CD14-positive monocyte (primary cell): ENCODE results near the gene SEMA3A. TPM values are rescaled to one million over a fixed set of nuclear protein-coding genes. Genes with fewer than 3 reads are reported as not detected.

Experiments used
- DNase-seq, 3 donors: peaks; one replicate each; pipeline ENCODE4 v3.0.0-alpha.2; 2011 to 2022
- H2AFZ ChIP-seq: 2 replicates; pipeline ENCODE4 v1.6.0; 2012; ENCODE audit warnings: mild to moderate bottlenecking, low read depth, low read length, inconsistent platforms; ENCODE audit not compliant: insufficient read depth, poor library complexity, severe bottlenecking
- H3K27ac ChIP-seq, 2 donors: 1 replicate in 1 of 2; 2 replicates in 1 of 2; pipeline ENCODE4 v1.5.1; 2012 to 2013; ENCODE audit warnings: low read length in 2 of 2, control low read depth in 1 of 2, inconsistent platforms in 1 of 2, low read depth in 1 of 2, mild to moderate bottlenecking in 1 of 2
- H3K27me3 ChIP-seq, 2 donors: one replicate each; pipeline versions ENCODE4 v1.6.0 to v1.6.1; 2011 to 2013; ENCODE audit warnings: low read length in 2 of 2; ENCODE audit not compliant: control insufficient read depth in 2 of 2, insufficient read depth in 2 of 2
- H3K36me3 ChIP-seq, 2 donors: replicated peaks in 1 of 2; 1 replicate in 1 of 2; 2 replicates in 1 of 2; pipeline versions ENCODE4 v1.5.1 to v1.6.1; 2012 to 2013; ENCODE audit warnings: low read length in 2 of 2, control low read depth in 1 of 2, inconsistent platforms in 1 of 2, mild to moderate bottlenecking in 1 of 2; ENCODE audit not compliant: insufficient read depth in 2 of 2, control insufficient read depth in 1 of 2
- H3K4me1 ChIP-seq, 2 donors: 1 replicate in 1 of 2; 2 replicates in 1 of 2; pipeline versions ENCODE4 v1.5.1 to v1.6.1; 2012 to 2013; ENCODE audit warnings: low read length in 2 of 2, control low read depth in 1 of 2, inconsistent platforms in 1 of 2, mild to moderate bottlenecking in 1 of 2, moderate library complexity in 1 of 2; ENCODE audit not compliant: insufficient read depth in 2 of 2, control insufficient read depth in 1 of 2
- H3K4me2 ChIP-seq: replicated peaks from 2 replicates; pipeline ENCODE3; 2012; ENCODE audit warnings: low read length, moderate library complexity, mild to moderate bottlenecking; ENCODE audit not compliant: poor library complexity, severe bottlenecking; ENCODE audit errors: extremely low read depth
- H3K4me3 ChIP-seq, 3 experiments: fragments of 200-600 bp in 1 of 3; sonication (generic) in 1 of 3; replicated peaks in 1 of 3; 1 replicate in 2 of 3; 2 replicates in 1 of 3; pipeline ENCODE4 v1.5.1; 2011 to 2013; ENCODE audit warnings: low read length in 3 of 3, mild to moderate bottlenecking in 3 of 3, control low read depth in 2 of 3, low read depth in 2 of 3, inconsistent platforms in 1 of 3, moderate library complexity in 1 of 3
- H3K79me2 ChIP-seq: 2 replicates; pipeline ENCODE4 v1.6.0; 2012; ENCODE audit warnings: mild to moderate bottlenecking, control low read depth, inconsistent platforms, low read length, moderate library complexity; ENCODE audit not compliant: insufficient read depth
- H3K9ac ChIP-seq: 2 replicates; pipeline ENCODE4 v1.6.0; 2017; ENCODE audit warnings: low read length, mild to moderate bottlenecking; ENCODE audit not compliant: insufficient read depth, poor library complexity, severe bottlenecking
- H3K9me3 ChIP-seq, 2 donors: replicated peaks in 1 of 2; 1 replicate in 1 of 2; 2 replicates in 1 of 2; pipeline versions ENCODE4 v1.5.1 to v1.6.1; 2012 to 2013; ENCODE audit warnings: low read length in 2 of 2, control low read depth in 1 of 2; ENCODE audit not compliant: control insufficient read depth in 1 of 2, insufficient read depth in 1 of 2
- H4K20me1 ChIP-seq: 2 replicates; pipeline ENCODE4 v1.6.0; 2012; ENCODE audit warnings: mild to moderate bottlenecking, low read length, control low read depth, moderate library complexity; ENCODE audit not compliant: insufficient read depth
- H3K27ac Mint-ChIP-seq, 7 donors: one replicate each; pipeline ENCODE4 v1.8.0; 2020; ENCODE audit warnings: mild to moderate bottlenecking in 7 of 7, mixed read lengths in 7 of 7, moderate library complexity in 6 of 7, inconsistent platforms in 2 of 7
- H3K27me3 Mint-ChIP-seq, 3 donors: one replicate each; pipeline ENCODE4 v1.8.0; 2021 to 2022; ENCODE audit warnings: low read depth in 3 of 3, mild to moderate bottlenecking in 3 of 3, mixed read lengths in 3 of 3, moderate library complexity in 3 of 3, inconsistent platforms in 1 of 3
- H3K36me3 Mint-ChIP-seq, 2 donors: one replicate each; pipeline ENCODE4 v1.8.0; 2020; ENCODE audit warnings: mixed read lengths in 2 of 2, inconsistent platforms in 1 of 2, mild to moderate bottlenecking in 1 of 2
- H3K4me1 Mint-ChIP-seq: one replicate; pipeline ENCODE4 v1.8.0; 2020; ENCODE audit warnings: mild to moderate bottlenecking, mixed read lengths
- H3K4me3 Mint-ChIP-seq, 2 donors: one replicate each; pipeline ENCODE4 v1.8.0; 2020; ENCODE audit warnings: mild to moderate bottlenecking in 2 of 2, mixed read lengths in 2 of 2, moderate library complexity in 1 of 2
- H3K9me3 Mint-ChIP-seq, 7 donors: one replicate each; pipeline ENCODE4 v1.8.0; 2020 to 2022; ENCODE audit warnings: mixed read lengths in 7 of 7, mild to moderate bottlenecking in 6 of 7, moderate library complexity in 6 of 7, inconsistent platforms in 2 of 7
- WGBS: methylation state at CpG from one replicate; pipeline ENCODE4 v1.1.5; 2013; ENCODE audit warnings: missing lambda C conversion rate; ENCODE audit not compliant: insufficient coverage; 5-methylcytosine and 5-hydroxymethylcytosine counted together
- intact Hi-C, 2 donors: fragments of 100-400 bp; cut with micrococcal nuclease; formaldehyde crosslinking; loops; one replicate each; pipeline versions ENCODE4 v1.15.0 to v1.15.1; 2023
- polyA plus RNA-seq, 3 donors: library from polyadenylated mRNA; depleted of rRNA in 1 of 3; unstranded in 2 of 3; stranded (reverse) in 1 of 3; fragments of 300-500 nt in 2 of 3; fragments of >200 nt in 1 of 3; fragmentation: Illumina TruSeq in 2 of 3; gene quantifications; 1 replicate in 2 of 3; 2 replicates in 1 of 3; pipeline ENCODE4 v1.2.3, GENCODE V29; 2012 to 2021
- TF ChIP-seq, protein P1 (sequence below): fragments of 200-600 bp; IDR thresholded peaks from one replicate; pipeline ENCODE4 v1.8.0; 2022; ENCODE audit warnings: antibody characterized with exemption, mild to moderate bottlenecking

Gene SEMA3A
- polyA plus RNA-seq, 3 donors, result 0.03 TPM; not detected in 2

DNA sequence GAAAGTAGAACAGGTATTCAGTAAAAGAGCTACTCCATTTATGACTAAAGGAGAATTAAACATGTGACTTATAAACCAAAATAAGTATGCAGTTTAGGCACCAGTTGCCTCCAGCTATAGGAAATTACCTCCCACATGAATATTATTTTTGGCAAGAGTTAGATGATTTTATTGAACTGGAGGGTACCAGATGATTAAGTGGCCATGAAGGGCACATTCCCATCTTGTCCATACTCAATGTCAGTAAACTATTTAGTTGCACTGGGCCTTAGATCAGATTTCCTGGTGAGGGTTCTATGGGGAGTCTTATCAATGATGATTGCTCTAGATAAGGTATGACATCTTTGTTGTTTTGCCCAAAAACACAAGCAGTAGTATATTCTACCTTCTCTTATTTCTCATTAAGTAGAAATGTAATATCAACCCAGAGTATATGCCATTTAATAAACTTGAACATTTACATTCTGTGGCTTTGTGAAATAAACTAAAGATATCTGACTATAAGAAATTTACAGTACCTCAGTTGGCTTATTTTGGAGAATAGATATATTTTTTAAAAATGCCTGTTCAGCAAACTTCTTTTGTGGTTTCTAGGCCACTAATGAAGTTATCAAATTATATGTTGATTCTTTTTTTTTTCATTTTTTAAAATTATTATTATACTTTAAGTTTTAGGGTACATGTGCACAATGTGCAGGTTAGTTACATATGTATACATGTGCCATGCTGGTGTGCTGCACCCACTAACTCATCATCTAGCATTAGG, 145.3 kb downstream of the SEMA3A start:
- no peaks in the 10 kb centered on the region for H3K36me3 Mint-ChIP-seq
- no peaks in the 10 kb centered on the region for H3K79me2 ChIP-seq
- H3K9me3 Mint-ChIP-seq, result peaks cover 0 to 7% (median 0%) of the 10 kb centered on the region in 7 donors
- intact Hi-C loops, result no loop called here
- no peak overlapping the region for H2AFZ ChIP-seq
- H3K4me1 ChIP-seq, result no peaks in the 10 kb centered on the region
- H3K36me3 ChIP-seq, result no peaks in the 10 kb centered on the region
- no peak for DNase-seq
- H3K27ac ChIP-seq, result no peak overlapping the region
- TF ChIP-seq, protein P1, sequence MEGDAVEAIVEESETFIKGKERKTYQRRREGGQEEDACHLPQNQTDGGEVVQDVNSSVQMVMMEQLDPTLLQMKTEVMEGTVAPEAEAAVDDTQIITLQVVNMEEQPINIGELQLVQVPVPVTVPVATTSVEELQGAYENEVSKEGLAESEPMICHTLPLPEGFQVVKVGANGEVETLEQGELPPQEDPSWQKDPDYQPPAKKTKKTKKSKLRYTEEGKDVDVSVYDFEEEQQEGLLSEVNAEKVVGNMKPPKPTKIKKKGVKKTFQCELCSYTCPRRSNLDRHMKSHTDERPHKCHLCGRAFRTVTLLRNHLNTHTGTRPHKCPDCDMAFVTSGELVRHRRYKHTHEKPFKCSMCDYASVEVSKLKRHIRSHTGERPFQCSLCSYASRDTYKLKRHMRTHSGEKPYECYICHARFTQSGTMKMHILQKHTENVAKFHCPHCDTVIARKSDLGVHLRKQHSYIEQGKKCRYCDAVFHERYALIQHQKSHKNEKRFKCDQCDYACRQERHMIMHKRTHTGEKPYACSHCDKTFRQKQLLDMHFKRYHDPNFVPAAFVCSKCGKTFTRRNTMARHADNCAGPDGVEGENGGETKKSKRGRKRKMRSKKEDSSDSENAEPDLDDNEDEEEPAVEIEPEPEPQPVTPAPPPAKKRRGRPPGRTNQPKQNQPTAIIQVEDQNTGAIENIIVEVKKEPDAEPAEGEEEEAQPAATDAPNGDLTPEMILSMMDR, result no peak
- no peaks in the 10 kb centered on the region for H3K27me3 ChIP-seq
- H3K4me2 ChIP-seq, result no peak overlapping the region
- H4K20me1 ChIP-seq, result no peaks in the 10 kb centered on the region
- no peaks in the 10 kb centered on the region for H3K27me3 Mint-ChIP-seq
- H3K9ac ChIP-seq, result no peak overlapping the region
- H3K4me1 Mint-ChIP-seq, result no peaks in the 10 kb centered on the region
- H3K4me3 ChIP-seq, result no peak overlapping the region
- no peak overlapping the region for H3K4me3 Mint-ChIP-seq
- no peak overlapping the region for H3K27ac Mint-ChIP-seq
- H3K9me3 ChIP-seq, result no peaks in the 10 kb centered on the region

GRCh38 chr7:84047085-84047484, 147.5 kb downstream of the SEMA3A start:
- no peaks in the 10 kb centered on the region for H3K27me3 Mint-ChIP-seq
- Histone ChIP-seq H3K4me3 (no peak overlapping the region), H3K9ac (no peak overlapping the region), H3K4me2 (no peak overlapping the region), H3K4me1 (no peaks in the 10 kb centered on the region), H4K20me1 (no peaks in the 10 kb centered on the region), H3K27me3 (no peaks in the 10 kb centered on the region), H3K79me2 (no peaks in the 10 kb centered on the region), H3K36me3 (no peaks in the 10 kb centered on the region), H3K9me3 (no peaks in the 10 kb centered on the region), H2AFZ (no peak overlapping the region), H3K27ac (no peak overlapping the region)
- no peak overlapping the region for H3K27ac Mint-ChIP-seq
- no peaks in the 10 kb centered on the region for H3K4me1 Mint-ChIP-seq
- intact Hi-C loops, result no loop called here
- WGBS, result no CpG with 5 or more reads among the region's 2 CpGs
- no peaks in the 10 kb centered on the region for H3K9me3 Mint-ChIP-seq
- H3K4me3 Mint-ChIP-seq, result no peak overlapping the region
- no peaks in the 10 kb centered on the region for H3K36me3 Mint-ChIP-seq
- DNase-seq, result no peak
- TF ChIP-seq, protein P1, result no peak
